CD1c-positive myeloid dendritic cell (primary cell): Measurements from ENCODE around the gene ST6GALNAC2.

Experiments used
- DNase-seq: peaks from one replicate; pipeline ENCODE4 v3.0.0-alpha.2; 2016; ENCODE audit errors: extremely low spot score

Gene ST6GALNAC2

DNA sequence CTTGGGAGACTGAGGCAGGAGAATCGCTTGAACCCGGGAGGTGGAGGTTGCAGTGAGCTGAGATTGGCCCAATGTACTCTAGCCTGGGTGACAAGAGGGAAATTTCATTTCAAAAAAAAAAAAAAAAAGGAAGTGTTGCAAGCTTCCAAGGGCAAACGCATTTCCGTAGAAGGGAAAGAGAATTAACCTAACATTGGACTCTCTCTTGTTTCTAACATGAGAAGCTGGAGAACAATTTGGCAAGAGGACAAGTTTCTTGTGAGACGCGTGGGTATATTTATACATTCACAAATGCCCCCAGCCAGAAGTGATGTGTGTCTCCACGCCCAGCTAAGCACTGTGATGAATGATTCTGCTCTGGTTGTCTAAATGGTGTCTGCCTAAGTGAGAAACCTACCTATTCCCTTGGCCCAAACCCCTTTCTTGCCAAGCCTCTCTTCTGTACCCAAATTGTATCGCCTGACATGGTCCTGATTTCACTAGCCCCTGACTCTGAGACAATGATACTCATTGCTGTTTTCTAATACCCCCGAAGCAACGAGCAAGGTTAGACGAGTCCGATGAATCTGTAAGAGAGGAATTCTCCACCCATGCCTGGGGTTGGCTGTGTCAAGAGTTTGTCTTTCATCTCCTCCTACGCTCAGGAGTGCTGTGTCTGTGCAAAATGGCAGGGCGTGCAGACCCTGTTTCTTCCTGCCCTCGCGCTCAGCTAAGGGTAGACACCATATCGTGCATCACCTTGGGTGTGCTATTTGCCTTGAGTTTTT is 14.2 kb upstream of the ST6GALNAC2 start:
- peak; percentile 83 for DNase-seq

DNA sequence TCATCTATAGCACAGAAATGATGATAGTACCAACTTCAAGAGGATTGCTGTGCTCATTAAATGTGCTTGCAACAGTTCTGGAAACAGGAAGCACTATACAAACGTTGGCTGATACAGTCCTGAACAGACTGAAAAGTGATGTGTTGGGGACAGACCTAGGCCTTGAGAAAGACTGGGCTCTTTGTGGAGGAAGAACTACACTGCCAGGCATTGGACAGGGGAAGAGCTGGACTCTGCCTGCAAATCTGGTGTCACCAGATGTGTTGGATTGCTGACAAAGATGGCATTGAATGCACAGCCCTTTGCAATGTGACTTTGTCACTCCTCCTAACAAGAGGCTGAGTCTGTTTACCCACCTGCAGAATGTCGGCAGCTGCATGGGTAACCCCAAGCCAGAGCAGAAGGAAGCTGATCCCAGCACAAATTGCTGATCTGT is 12.4 kb upstream of the ST6GALNAC2 start:
- DNase-seq = peak; percentile 79

DNA sequence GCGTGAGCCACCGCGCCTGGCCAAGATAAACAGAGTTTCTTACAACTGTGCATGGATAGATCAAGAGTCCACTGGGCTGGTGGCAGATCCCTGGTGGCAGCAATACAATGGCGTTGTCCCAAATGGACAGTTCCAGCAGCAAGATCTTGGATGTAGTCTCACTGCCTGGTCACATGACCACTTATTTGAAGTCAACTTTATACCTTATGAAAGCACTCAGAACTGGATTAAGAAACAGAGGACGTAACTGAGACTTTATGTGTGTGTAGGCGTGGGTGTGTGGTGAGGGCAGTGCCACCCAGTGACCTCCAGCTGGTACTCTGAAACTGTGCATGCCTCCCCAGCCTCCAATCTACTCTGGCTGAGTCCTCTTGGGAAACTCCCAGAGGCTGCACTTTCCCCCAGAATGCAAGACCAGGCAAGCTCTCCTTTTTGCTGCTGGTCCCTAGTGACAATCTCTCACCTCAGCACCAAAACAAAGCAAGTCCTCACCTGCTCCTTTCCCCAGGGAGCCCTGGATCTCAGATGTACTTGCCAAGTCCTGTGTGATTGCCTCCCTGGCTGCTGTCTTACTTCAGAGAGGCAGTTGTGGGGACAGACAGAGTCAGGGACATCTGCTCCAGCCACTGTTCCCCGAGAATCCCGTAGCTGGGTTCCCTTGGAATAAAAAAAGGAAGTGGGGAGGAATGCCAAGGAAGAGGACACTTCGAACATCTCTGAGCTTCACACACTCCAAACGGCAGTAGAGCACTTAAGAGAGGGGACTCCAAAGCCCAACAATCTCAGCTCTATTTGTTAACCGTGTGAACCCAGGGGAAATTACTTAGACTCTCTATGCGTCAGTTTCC is 11.7 kb upstream of the ST6GALNAC2 start:
- peak; percentile 81 for DNase-seq

DNA sequence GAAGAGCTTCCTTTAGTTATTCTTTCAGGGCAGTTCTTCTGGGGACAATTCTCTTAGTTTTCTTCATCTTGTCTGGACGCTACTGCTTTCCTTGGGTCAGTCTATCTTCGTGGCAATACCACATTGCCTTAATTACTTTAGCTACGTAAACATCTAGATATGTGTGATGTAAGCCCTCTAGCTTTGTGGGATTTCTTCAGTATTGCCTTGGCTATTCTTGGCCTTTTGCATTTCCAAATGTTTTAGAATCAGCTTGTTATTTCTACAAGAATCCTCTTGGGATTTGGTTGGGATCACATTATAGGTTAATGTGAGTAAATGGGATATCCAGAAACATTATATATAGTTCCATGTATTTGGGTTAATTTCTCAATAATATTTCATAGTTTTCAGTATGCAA is 9.0 kb upstream of the ST6GALNAC2 start:
- no peak for DNase-seq

DNA sequence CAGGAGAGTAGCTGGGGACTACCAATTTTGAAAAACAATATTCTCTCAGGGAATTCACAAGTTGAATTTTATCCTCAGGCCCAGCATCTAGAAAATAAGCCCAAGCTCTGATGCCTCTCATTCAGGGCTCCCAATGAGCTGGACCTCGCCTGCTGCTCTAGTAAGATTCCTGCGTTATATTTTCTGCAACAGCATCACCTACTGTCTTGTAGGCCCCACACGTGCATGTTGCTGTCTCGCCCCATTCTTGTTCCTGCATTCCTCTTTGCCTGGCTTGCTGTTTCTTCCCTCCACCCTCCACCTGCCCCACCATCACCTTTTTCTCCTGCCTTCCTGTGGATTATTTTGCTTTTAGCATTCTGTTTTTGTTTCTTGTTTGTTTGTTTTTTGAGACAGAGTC is 8.3 kb upstream of the ST6GALNAC2 start:
- DNase-seq = no peak

DNA sequence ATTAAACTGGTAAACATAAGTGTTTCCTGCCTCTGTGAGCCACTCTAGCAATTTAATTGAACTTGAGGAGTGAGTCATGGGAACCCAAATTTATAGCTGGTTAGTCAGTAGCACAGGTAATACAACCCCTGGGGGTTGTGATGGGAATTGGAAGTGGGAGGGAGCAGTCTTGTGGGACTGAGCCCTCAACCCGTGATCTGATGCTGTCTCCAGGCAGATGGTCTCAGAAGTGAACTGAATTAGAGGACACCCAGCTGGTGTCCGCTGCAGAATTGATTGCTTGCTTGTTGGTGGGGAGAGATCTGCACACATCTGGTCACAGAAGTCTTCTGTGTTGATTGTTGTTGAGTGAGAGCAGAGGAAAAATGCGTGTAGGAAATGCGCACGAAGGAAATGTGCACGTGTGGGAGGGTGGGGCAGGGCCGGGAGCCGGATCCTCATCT is 7.7 kb upstream of the ST6GALNAC2 start:
- no peak for DNase-seq

DNA sequence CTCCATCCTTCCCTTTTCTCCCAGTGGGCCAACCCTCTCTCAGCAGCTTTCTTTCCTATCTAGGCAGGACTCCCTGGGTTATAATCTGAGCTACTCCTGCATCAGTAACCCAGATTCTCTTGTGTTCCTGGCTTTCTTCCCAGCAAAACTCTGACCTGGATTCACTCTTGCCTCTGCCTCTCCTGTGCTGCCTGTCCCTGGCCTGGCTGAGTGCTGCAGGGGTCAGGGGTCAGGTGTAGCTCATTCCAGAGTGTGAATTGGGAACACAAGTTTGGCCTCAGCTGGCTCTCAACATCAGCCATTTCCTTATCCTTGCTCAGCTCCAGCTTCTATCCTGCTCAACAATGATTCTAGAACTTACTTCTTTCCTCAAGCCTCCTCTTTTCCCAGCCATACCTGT is 2.5 kb upstream of the ST6GALNAC2 start:
- DNase-seq = no peak

DNA sequence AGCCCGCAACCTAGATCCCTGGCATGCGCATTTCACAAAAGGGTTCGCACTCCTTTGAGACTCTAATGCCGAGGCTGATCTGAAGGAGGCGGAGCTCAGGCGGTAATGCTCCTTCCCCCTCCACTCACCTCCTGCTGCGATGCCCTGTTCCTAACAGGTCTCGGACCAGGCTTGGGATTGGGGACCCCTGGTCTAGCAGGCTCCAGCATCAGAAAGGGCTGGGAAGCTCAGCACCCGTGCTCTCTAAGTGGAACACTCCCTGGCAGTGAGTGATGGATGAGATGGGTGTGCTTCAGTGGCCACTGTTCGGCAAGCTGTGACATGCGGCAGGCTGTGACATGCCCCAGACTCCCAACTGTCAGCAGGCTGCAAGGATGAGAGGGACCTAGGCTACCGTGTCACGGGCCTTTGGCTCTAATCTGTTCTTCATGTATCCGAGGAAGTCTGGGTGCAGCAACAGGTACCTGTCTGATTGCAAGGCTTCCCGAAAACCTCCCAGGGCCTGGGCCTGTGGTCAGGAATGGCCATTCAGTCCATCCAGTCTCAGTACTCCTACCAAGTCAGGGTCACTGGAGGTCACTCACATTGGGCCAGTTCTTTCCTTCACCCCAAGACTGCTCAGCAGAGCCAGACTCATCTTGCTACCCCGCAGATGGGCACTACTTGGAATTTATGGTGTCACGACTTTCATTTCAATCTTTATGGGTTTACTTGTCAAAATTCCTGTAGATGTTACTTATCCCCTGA is 1.3 kb upstream of the ST6GALNAC2 start:
- DNase-seq = no peak

DNA sequence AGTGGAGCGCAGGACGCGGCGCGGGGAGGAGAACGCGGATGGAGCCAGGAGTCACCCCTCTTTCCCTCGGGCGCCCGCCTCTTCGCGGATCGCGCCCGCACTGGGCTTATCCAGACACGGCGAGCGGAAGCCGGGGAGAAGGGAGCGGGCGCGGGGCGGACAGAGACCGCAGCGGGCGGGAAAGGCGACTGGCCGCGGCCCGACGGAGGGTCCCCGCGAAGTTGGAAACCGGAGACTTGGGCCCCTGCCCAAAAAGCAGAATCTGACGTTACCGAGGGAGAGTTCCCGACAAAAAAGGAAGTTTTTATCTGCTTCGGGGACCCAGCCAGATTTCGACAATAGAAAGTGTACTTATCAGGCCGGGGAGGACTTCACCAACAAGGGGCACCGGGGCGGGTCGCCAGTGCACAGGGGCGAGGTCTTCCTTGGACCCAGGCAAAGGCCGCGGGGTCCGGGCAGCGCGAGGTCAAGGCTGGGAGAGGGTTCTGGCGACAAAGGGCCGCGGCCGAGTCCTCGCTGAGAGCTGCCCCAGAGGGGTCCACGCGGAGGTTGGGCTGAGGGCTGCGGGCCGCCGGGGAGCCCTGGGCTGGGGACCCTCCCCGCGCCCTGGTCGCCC is 519 bp downstream of the ST6GALNAC2 start:
- DNase-seq = peak; percentile 50

DNA sequence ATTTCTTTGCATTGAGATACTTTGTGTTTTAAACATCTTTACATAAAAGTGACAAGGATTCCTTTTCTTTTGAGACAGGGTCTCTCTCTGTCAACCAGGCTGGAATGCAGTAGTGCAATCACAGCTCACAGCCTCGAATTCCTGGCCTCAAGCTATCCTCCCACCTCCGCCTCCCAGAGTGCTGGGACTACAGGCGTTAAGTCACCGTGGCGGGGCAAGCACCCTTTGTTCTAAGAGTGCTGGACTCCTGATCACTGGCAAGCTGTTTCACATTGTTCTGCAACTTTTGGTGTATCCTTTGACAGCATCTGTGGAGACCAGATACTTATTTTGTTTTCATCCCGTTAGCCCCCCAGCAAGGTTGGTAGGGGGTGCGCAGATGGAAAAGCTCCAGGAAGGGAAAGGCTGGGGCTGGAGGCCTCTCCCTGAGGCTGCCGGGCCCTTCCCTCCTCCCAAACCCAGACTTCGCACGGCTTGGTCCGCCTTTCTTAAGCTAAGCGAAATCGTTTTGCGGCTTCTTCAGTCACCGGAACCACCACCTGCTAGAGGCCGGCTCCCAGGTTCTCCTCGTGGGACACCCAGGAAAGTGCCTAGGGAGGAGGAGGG is 1.1 kb downstream of the ST6GALNAC2 start:
- DNase-seq = no peak

DNA sequence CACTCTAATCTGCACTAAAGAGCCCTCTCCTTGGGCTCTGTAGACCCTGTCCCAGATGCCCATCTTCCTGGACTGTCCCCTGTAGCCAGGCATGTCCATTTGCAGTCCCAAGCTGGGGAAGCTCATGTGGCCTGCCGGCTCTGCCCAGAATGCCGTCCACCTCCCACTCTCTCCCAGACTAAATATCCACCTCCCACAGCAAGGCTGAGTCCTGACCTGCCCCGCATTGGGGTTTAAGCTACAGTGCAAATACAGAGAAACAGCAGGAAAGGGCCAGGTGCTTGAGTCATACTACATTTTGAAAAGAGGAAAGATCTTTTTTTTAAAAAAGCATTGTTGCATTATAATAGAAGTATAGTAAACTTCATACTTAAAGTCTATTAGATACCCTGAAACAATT is 3.0 kb downstream of the ST6GALNAC2 start:
- DNase-seq = no peak

DNA sequence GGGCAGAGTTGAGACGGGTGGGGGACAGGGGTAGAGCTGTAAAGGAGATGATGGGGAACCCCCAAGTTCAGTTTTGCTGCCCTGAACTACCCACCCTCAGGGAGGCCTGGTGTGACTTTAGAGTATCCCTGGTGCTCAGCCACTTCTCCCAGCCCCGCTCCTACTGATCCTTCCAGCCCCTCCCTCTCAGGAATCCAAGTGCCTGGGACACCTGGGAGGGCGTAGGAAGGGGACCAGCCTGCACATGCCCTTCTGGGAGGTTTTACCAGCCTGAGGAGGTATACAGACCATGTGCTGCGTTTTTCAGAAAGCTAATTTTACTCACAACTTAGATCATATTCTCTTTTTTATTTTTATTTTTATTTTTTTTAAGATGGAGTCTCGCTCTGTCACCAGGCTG is 4.1 kb downstream of the ST6GALNAC2 start:
- DNase-seq = no peak

DNA sequence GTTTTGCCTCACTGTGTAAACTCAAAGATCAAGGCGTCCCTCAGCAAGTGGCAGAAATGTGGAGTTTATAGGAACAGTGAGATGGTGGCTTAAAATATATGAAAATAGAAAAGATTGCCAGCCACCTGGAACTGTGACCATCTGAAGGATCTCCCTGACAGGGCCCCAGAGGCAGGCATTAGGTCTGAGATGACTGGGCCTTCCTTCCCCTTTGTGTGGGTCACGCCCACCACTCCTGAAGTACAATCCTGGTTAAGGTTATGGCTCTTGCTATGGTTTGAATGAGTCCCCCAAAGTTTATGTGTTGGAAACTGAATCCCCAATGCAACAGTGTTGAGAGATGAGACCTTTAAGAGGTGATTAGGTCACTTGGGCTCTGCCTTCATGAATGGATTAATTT is 6.4 kb downstream of the ST6GALNAC2 start:
- DNase-seq = peak; percentile 78

DNA sequence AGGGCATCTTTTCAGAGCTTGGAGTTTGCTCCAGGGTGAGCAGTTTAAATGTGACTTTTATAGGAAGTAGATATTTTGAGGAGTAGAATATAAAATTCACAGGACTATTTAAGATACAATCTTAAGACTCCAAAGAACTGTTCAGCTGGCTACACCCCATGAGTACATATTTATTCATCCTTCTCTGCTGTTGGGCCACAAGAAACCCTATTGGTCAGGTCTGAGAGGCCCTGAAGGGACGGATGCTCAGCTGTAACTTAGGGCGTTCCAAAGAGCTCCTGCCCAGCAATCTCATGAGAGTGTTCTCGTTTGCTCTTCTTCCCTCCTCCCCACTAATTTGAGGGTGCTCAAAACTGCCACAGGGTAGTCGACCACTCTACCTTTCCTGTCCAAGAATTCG is 7.3 kb downstream of the ST6GALNAC2 start:
- DNase-seq = no peak

DNA sequence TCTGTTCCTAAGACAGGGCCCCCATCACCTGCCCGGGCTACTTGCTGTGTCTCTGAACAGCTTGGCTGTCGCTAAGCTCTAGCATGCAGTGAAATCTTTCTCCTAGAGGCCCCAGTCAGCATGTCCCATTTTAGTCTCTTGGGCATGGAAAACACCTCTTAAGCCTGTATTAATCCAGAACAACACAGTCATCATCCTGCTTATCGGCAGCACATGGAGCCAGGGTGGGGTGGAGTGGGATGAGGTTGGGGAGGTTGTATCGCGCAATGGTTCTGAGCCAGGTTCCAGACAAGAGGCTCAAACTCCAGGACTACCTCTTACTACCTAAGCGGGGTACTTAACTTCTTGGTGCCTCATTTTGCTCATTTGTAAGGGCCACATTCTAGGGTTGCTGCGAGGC is 7.8 kb downstream of the ST6GALNAC2 start:
- DNase-seq = no peak

DNA sequence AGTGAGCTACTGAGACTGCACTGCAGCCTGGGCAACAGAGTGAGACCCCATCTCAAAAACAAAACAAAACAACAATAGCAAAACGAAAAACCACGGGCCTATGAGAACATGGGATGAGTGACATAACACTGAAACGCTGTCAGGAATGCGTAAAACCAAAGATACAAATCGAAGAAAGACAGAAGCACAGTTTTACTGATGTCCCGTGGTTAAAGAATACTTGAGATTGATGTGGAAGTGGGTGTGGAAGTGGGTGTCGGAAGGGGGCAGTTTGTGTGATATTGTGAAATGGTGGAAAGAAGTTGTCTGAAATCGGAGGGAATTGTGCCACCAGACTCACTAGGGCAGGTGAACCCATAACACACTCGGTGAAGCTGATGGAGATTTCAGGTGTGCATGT is 9.5 kb downstream of the ST6GALNAC2 start:
- no peak for DNase-seq

DNA sequence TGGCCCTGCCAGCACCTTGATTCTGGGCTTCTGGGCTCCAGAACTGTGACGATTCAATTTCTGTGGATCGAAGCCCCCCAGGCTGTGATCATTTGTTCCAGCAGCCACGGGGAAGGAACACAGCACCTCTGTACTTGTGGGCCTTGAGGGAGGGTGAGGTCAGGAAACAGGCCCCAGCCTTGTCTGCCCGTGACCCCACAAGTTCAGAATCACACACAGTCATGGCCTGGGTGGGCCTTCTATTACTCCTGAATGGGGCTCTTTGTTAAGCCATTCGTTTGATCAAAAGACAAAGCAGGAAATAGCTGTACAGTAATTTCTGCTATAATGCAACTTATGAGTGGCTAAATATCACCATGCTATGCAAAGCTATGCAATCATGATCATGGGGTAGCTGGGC is 10.1 kb downstream of the ST6GALNAC2 start:
- no peak for DNase-seq

DNA sequence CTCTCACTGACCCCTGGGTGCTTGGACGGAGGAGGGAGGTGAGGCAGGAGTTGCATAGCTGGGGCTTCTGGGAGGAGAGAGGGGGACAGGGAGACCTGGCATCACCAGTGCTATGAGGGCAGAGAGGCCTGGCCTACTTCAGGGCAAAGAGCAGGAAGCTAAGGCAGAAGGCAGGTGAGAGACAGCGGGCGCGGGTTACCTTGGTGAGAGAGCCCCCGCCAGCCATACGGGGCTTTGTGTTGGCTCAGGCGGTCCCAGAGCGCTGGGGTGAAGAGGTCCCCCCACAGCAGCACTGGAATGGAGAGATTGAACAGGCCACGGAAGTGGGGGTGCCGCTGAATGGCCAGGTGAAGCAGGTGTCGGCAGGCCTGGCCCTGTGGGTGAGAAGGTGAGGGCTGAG is 11.5 kb downstream of the ST6GALNAC2 start:
- no peak for DNase-seq

DNA sequence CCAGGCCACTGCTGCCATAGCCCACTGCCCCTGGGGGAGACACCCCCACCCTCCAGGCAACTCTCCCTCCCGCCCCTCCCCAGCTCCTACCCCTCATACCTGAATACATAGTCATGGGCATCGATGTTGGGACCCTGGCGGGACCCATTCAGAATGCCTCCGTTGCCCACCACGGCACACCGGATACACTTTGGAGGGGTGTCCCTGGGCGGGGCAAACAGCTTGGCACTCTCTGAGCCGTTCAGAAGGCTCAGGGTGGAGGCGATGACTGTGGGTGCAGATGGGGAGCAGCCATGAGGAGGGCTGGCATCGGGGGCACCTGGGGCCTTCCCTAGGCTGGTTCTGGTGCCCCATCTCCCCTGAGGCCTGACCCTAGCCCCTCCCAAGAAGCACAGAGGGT is 12.6 kb downstream of the ST6GALNAC2 start:
- DNase-seq = no peak

DNA sequence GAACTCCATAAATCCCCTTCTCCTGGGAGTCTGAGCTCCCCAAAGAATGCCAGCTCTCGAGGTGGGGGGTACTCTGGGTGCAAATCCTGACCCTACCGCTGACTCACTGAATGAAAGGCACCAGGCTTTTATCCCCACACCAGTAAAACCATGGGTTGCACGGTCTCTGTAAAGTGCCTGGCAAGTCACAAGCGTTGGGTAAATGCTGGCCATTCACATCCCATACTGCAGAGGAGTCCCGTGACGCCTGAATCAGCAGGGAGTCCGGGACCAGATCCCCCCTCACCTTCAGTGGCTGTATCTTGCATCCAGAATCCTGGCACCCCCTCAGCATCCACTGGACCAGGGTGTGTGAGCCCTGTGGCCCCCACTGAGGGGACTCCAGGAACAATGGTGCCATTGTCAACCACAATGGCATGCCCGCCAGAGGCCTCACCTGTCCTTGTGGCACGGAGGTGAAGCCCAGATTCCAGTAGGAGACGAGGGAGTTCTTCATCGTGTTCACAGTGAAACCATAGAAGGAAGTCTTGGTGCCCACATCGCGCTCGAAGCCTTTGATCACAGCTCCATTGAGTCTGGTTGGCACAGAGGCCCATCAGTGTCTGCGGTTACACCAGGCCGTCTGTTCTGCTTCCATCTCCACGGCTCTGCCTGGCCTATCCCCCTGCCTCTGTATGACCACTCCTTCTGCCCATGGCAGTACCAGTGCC is 13.3 kb downstream of the ST6GALNAC2 start:
- DNase-seq = no peak
